Measurements from ENCODE around the gene MADCAM1.

GRCh38 chr19:458091-459042, 37.9 kb upstream of the MADCAM1 start:
- TF ChIP-seq, protein P1, sequence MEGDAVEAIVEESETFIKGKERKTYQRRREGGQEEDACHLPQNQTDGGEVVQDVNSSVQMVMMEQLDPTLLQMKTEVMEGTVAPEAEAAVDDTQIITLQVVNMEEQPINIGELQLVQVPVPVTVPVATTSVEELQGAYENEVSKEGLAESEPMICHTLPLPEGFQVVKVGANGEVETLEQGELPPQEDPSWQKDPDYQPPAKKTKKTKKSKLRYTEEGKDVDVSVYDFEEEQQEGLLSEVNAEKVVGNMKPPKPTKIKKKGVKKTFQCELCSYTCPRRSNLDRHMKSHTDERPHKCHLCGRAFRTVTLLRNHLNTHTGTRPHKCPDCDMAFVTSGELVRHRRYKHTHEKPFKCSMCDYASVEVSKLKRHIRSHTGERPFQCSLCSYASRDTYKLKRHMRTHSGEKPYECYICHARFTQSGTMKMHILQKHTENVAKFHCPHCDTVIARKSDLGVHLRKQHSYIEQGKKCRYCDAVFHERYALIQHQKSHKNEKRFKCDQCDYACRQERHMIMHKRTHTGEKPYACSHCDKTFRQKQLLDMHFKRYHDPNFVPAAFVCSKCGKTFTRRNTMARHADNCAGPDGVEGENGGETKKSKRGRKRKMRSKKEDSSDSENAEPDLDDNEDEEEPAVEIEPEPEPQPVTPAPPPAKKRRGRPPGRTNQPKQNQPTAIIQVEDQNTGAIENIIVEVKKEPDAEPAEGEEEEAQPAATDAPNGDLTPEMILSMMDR (conservative IDR thresholded peaks at IDR 0.05): no peak
- TF ChIP-seq ZFX (IDR thresholded peaks at IDR 0.05): no peak

Measured in C4-2B (cell line).